IMR-90 (cell line): Measurements from ENCODE around the gene C1QTNF8. TPM values are rescaled to one million over a fixed set of nuclear protein-coding genes. Genes with fewer than 3 reads are reported as not detected.

Source experiments
- ATAC-seq: fragments of 200-7000 bp; cut with Tn5 transposase; 2 replicates; pipeline ENCODE4 v1.9.1; 2020; ENCODE audit warnings: low read depth, mild to moderate bottlenecking, moderate library complexity
- BruUV-seq: library from RNA; stranded (reverse); fragments of 400-500 nt; replicated peaks from 2 replicates; lab custom pipeline; 2021; lab: Mats Ljungman, UMichigan
- CTCF ChIA-PET: fragments of 300-600 bp; formaldehyde crosslinking; extraction: SDS; loops from one replicate; lab custom pipeline; 2021; ENCODE audit warnings: antibody characterized with exemption; lab: Yijun Ruan, JAX
- POLR2A ChIA-PET: fragments of 300-600 bp; sonication (Branson Sonifier 250); formaldehyde crosslinking; loops from one replicate; lab custom pipeline; 2022; ENCODE audit warnings: antibody characterized with exemption; ENCODE audit not compliant: unreplicated experiment; lab: Charles Lee
- DNase-seq: peaks from one replicate; pipeline ENCODE4 v3.0.0; 2013
- H2AFZ ChIP-seq: replicated peaks from 2 replicates; pipeline ENCODE3; 2013; ENCODE audit warnings: low read length, mild to moderate bottlenecking; ENCODE audit not compliant: poor library complexity
- H2AK5ac ChIP-seq: 2 replicates; pipeline ENCODE4 v1.6.1; 2013; ENCODE audit warnings: low read depth, low read length, inconsistent platforms
- H2AK9ac ChIP-seq: replicated peaks from 2 replicates; pipeline ENCODE3; 2013; ENCODE audit warnings: mild to moderate bottlenecking, low read depth, low read length, moderate library complexity; ENCODE audit not compliant: poor library complexity
- H2BK120ac ChIP-seq: 2 replicates; pipeline ENCODE4 v1.6.1; 2013; ENCODE audit warnings: low read depth, low read length, inconsistent platforms
- H2BK15ac ChIP-seq: 3 replicates; pipeline ENCODE4 v1.6.1; 2013; ENCODE audit warnings: low read depth, low read length, inconsistent platforms
- H2BK20ac ChIP-seq: 2 replicates; pipeline ENCODE4 v1.6.1; 2013; ENCODE audit warnings: low read depth, mild to moderate bottlenecking, inconsistent platforms, low read length, moderate library complexity
- H2BK5ac ChIP-seq: 2 replicates; pipeline ENCODE4 v1.6.1; 2013; ENCODE audit warnings: mild to moderate bottlenecking, low read depth, low read length, inconsistent platforms; ENCODE audit not compliant: poor library complexity, severe bottlenecking
- H3K14ac ChIP-seq: replicated peaks from 2 replicates; pipeline ENCODE4 v1.6.1; 2013; ENCODE audit warnings: low read depth, low read length, inconsistent platforms
- H3K18ac ChIP-seq: 2 replicates; pipeline ENCODE4 v1.6.1; 2013; ENCODE audit warnings: low read depth, low read length, control low read depth
- H3K23ac ChIP-seq: 2 replicates; pipeline ENCODE4 v1.6.1; 2013; ENCODE audit warnings: low read depth, low read length, inconsistent platforms
- H3K27ac ChIP-seq: 2 replicates; pipeline ENCODE4 v1.5.1; 2013; ENCODE audit warnings: mild to moderate bottlenecking, control low read depth, low read length; ENCODE audit not compliant: insufficient read depth
- H3K27me3 ChIP-seq: 2 replicates; pipeline ENCODE4 v1.6.1; 2013; ENCODE audit warnings: low read length; ENCODE audit not compliant: control insufficient read depth, insufficient read depth
- H3K36me3 ChIP-seq: 2 replicates; pipeline ENCODE4 v1.6.1; 2013; ENCODE audit warnings: low read length, mixed read lengths; ENCODE audit not compliant: control insufficient read depth, insufficient read depth
- H3K4ac ChIP-seq: 2 replicates; pipeline ENCODE4 v1.6.1; 2013; ENCODE audit warnings: low read depth, low read length, inconsistent platforms
- H3K4me1 ChIP-seq: 2 replicates; pipeline ENCODE4 v1.6.1; 2013; ENCODE audit warnings: low read length, mixed read lengths; ENCODE audit not compliant: control insufficient read depth, insufficient read depth
- H3K4me2 ChIP-seq: 2 replicates; pipeline ENCODE4 v1.6.1; 2013; ENCODE audit warnings: low read depth, mild to moderate bottlenecking, control low read depth, low read length, moderate library complexity
- H3K4me3 ChIP-seq: 2 replicates; pipeline ENCODE4 v1.5.1; 2013; ENCODE audit warnings: low read depth, mild to moderate bottlenecking, control low read depth, low read length, moderate library complexity; ENCODE audit not compliant: insufficient read depth
- H3K56ac ChIP-seq: 2 replicates; pipeline ENCODE4 v1.6.1; 2013; ENCODE audit warnings: low read length, inconsistent platforms; ENCODE audit not compliant: insufficient read depth; ENCODE audit errors: extremely low read depth
- H3K79me1 ChIP-seq, 2 experiments: 2 replicates each; pipeline ENCODE4 v1.6.1; 2013; ENCODE audit warnings: low read length in 2 of 2, inconsistent platforms in 1 of 2, low read depth in 1 of 2
- H3K9ac ChIP-seq: 2 replicates; pipeline ENCODE4 v1.6.1; 2013; ENCODE audit warnings: low read depth, low read length, control low read depth
- H3K9me1 ChIP-seq: 2 replicates; pipeline ENCODE4 v1.6.1; 2013; ENCODE audit warnings: low read length, inconsistent platforms; ENCODE audit not compliant: insufficient read depth
- H3K9me3 ChIP-seq: 2 replicates; pipeline ENCODE4 v1.6.1; 2013; ENCODE audit warnings: low read length; ENCODE audit not compliant: control insufficient read depth, insufficient read depth
- H4K20me1 ChIP-seq: 2 replicates; pipeline ENCODE4 v1.6.1; 2013; ENCODE audit warnings: low read length, inconsistent platforms; ENCODE audit not compliant: insufficient read depth
- H4K5ac ChIP-seq: 2 replicates; pipeline ENCODE4 v1.6.1; 2013; ENCODE audit warnings: mild to moderate bottlenecking, low read depth, low read length, control low read depth
- H4K8ac ChIP-seq, 2 experiments: 2 replicates each; pipeline ENCODE4 v1.6.1; 2013; ENCODE audit warnings: low read depth in 2 of 2, low read length in 2 of 2, control low read depth in 1 of 2, inconsistent platforms in 1 of 2
- H4K91ac ChIP-seq: 2 replicates; pipeline ENCODE4 v1.6.1; 2013; ENCODE audit warnings: low read depth, low read length, inconsistent platforms; ENCODE audit not compliant: insufficient read depth
- BHLHE40 ChIP-seq: fragments of 150-350 bp; IDR thresholded peaks from 2 replicates; pipeline ENCODE4 v1.6.1; 2016; ENCODE audit warnings: mild to moderate bottlenecking, low read depth, low read length
- SMC3 ChIP-seq: fragments of 150-350 bp; IDR thresholded peaks from 2 replicates; pipeline ENCODE4 v1.6.1; 2016; ENCODE audit warnings: low read depth, mild to moderate bottlenecking, antibody characterized with exemption, low read length, moderate library complexity
- WGBS, 2 experiments: methylation state at CpG; one replicate each; pipeline versions ENCODE4 v1.1.5 to v1.1.7; 2013; ENCODE audit warnings: missing lambda C conversion rate in 2 of 2; ENCODE audit not compliant: insufficient read length in 1 of 2; ENCODE audit errors: extremely low coverage in 2 of 2; 5-methylcytosine and 5-hydroxymethylcytosine counted together
- dilution Hi-C: fragments of 300-500 bp; cut with HindIII; formaldehyde crosslinking; loops from one replicate; pipeline ENCODE4 v1.14.3; 2018; ENCODE audit warnings: low sequenced_read_pairs; ENCODE audit not compliant: unreplicated experiment
- in situ Hi-C: fragments of 300-500 bp; cut with MboI; formaldehyde crosslinking; loops from 3 replicates; pipeline ENCODE4 v1.14.3; 2019; ENCODE audit warnings: low sequenced_read_pairs, inconsistent platforms, mixed read lengths
- intact Hi-C: fragments of 100-400 bp; cut with micrococcal nuclease; formaldehyde crosslinking; loops from 2 replicates; pipeline ENCODE4 v1.10.0; 2022
- polyA plus RNA-seq, 3 experiments: library from polyadenylated mRNA; depleted of rRNA; stranded (reverse); fragments of >200 nt; gene quantifications; 2 replicates each; pipeline ENCODE4 v1.2.3, GENCODE V29; 2012; ENCODE audit warnings: low replicate concordance in 1 of 3
- total RNA-seq: library from RNA; depleted of rRNA; stranded (reverse); fragments of >200 nt; gene quantifications from 2 replicates; pipeline ENCODE4 v1.2.3, GENCODE V29; 2012

Gene C1QTNF8
- total and polyA plus RNA-seq, 2 of the 4 experiments (the other 2 are of a cell fraction): not detected

GRCh38 chr16:1082266-1082951, 13.6 kb downstream of the C1QTNF8 start:
- DNase-seq (peak; percentile 12), ATAC-seq (peak; percentile 43)
- Histone ChIP-seq H2BK20ac (no peak overlapping the region), H4K8ac (no peak overlapping the region), H3K4me3 (no peak overlapping the region), H3K36me3 (no peaks in the 10 kb centered on the region), H3K9ac (no peak overlapping the region), H3K56ac (no peak overlapping the region), H3K79me1 (no peaks in the 10 kb centered on the region), H3K9me3 (peaks cover 21% of the 10 kb centered on the region), H3K4me1 (no peaks in the 10 kb centered on the region), H3K4ac (no peak overlapping the region), H4K91ac (no peak overlapping the region), H4K5ac (no peak overlapping the region), H2AK9ac (no peak overlapping the region), H2BK15ac (no peak overlapping the region), H2BK120ac (no peak overlapping the region), H2AFZ (no peak overlapping the region), H3K23ac (no peak overlapping the region), H2AK5ac (no peak overlapping the region), H3K9me1 (no peaks in the 10 kb centered on the region), H3K27ac (no peak overlapping the region), H3K18ac (no peak overlapping the region), H3K27me3 (peaks cover 24% of the 10 kb centered on the region), H4K20me1 (no peaks in the 10 kb centered on the region), H3K14ac (no peak overlapping the region), H2BK5ac (no peak overlapping the region), H3K4me2 (no peak overlapping the region)
- ChIA-PET CTCF (no interaction called here), POLR2A (no interaction called here)
- peak; percentile 22; the same call in 1 of the 2 replicates for TF ChIP-seq BHLHE40
- no peak for TF ChIP-seq SMC3
- no TSS peak for BruUV-seq
- dilution Hi-C loops: no loop called here
- in situ Hi-C loops: no loop called here
- intact Hi-C loops: no loop called here
- 78% methylated on average over 4 of the region's 21 CpGs; no CpG with 5 or more reads in 1 of the 2 experiments for WGBS, 2 experiments
